ENCODE measurements around the gene PCK2. TPM values are rescaled to one million over a fixed set of nuclear protein-coding genes. Genes with fewer than 3 reads are reported as not detected.
A peak's percentile ranks its signal among the peaks of the same experiment; 100 is the strongest.

Gene PCK2
- total RNA-seq, 1 experiment from 2014 or later: 48.9 TPM

GRCh38 chr14:24058260-24058950 is 35.7 kb upstream of the PCK2 start:
- H3K36me3 Mint-ChIP-seq (ENCODE audit: insufficient read depth in 1 of 3, low read depth in 3 of 3): peaks cover 3 to 9% (median 7%) of the 10 kb centered on the region in 3 experiments; a peak in 6 of 7 replicates
- Histone ChIP-seq H4K20me1 (ENCODE audit: control insufficient read depth, insufficient read depth, insufficient read length) (peaks cover 2% of the 10 kb centered on the region), H2BK20ac (ENCODE audit: low read depth, low read length, poor library complexity, severe bottlenecking) (no peak overlapping the region), H2BK12ac (ENCODE audit: insufficient read length, low read depth, low read length) (no peak overlapping the region), H2BK5ac (ENCODE audit: insufficient read length, low read length) (no peak overlapping the region), H3K56ac (ENCODE audit: insufficient read length, low read depth, low read length) (no peak overlapping the region), H3K27me3 (ENCODE audit: insufficient read depth, low read length) (no peaks in the 10 kb centered on the region), H4K5ac (ENCODE audit: insufficient read length, low read depth, low read length) (no peak overlapping the region), H3K79me1 (ENCODE audit: insufficient read depth, low read depth, low read length, poor library complexity, severe bottlenecking) (no peaks in the 10 kb centered on the region), H4K8ac (replicated peaks; ENCODE audit: insufficient read length, low read depth, low read length) (no peak overlapping the region), H3K9me3 (ENCODE audit: control insufficient read depth, low read depth, low read length) (no peaks in the 10 kb centered on the region), H3K23me2 (ENCODE audit: insufficient read length, low read depth, low read length, poor library complexity, severe bottlenecking) (no peaks in the 10 kb centered on the region), H3K9ac (ENCODE audit: extremely low read depth, insufficient read length, low read length) (no peak overlapping the region), H4K91ac (ENCODE audit: insufficient read length, low read depth, low read length) (no peak overlapping the region), H3K4ac (ENCODE audit: low read depth, low read length) (no peak overlapping the region), H3T11ph (ENCODE audit: low read length) (no peak overlapping the region), H2AK5ac (ENCODE audit: insufficient read length, low read length) (no peak overlapping the region), H2BK15ac (ENCODE audit: low read depth, low read length) (no peak overlapping the region), H3K4me2 (ENCODE audit: insufficient read depth, insufficient read length, low read length) (no peak overlapping the region), H3K23ac (ENCODE audit: insufficient read length, low read depth, low read length) (no peak overlapping the region), H3K79me2 (ENCODE audit: insufficient read depth, low read length) (no peaks in the 10 kb centered on the region), H3K18ac (ENCODE audit: insufficient read length, low read depth, low read length) (no peak overlapping the region), H2BK120ac (ENCODE audit: low read depth, low read length, poor library complexity, severe bottlenecking) (no peak overlapping the region), H3K27ac (ENCODE audit: insufficient read length, low read depth, low read length) (no peak overlapping the region), H3K14ac (ENCODE audit: insufficient read depth, low read length) (no peak overlapping the region), H3K4me1 (ENCODE audit: insufficient read depth, low read length) (no peaks in the 10 kb centered on the region), H2AFZ (ENCODE audit: low read length) (no peak overlapping the region)
- no peaks in the 10 kb centered on the region for H3K9me3 Mint-ChIP-seq
- peaks cover 2 to 8% of the 10 kb centered on the region in 2 experiments; a peak in 3 of 4 replicates for H3K4me1 Mint-ChIP-seq
- H3K4me3 Mint-ChIP-seq: no peak overlapping the region; a peak in 1 of 5 replicates
- H3K27ac Mint-ChIP-seq: peak overlapping the region in 2 of 3 experiments; percentile 89 to 93; a peak in 3 of 7 replicates
- DNase-seq: no peak
- no CpG with 5 or more reads among the region's 7 CpGs for WGBS (ENCODE audit: extremely low coverage, insufficient read length, low lambda C conversion rate)
- TF ChIP-seq, protein P1, sequence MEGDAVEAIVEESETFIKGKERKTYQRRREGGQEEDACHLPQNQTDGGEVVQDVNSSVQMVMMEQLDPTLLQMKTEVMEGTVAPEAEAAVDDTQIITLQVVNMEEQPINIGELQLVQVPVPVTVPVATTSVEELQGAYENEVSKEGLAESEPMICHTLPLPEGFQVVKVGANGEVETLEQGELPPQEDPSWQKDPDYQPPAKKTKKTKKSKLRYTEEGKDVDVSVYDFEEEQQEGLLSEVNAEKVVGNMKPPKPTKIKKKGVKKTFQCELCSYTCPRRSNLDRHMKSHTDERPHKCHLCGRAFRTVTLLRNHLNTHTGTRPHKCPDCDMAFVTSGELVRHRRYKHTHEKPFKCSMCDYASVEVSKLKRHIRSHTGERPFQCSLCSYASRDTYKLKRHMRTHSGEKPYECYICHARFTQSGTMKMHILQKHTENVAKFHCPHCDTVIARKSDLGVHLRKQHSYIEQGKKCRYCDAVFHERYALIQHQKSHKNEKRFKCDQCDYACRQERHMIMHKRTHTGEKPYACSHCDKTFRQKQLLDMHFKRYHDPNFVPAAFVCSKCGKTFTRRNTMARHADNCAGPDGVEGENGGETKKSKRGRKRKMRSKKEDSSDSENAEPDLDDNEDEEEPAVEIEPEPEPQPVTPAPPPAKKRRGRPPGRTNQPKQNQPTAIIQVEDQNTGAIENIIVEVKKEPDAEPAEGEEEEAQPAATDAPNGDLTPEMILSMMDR (conservative IDR thresholded peaks at IDR 0.05): peak; percentile 69
- H3K27me3 Mint-ChIP-seq (ENCODE audit: low read depth): peaks cover 3% of the 10 kb centered on the region

Measured in H9 (cell line).